Measurements from ENCODE around the gene PCDHA1. TPM values are rescaled to one million over a fixed set of nuclear protein-coding genes. Genes with fewer than 3 reads are reported as not detected.
"Not testable (repeated sequence)": the region's sequence is repeated elsewhere in the genome, so short reads cannot be mapped to it uniquely, and the experiment has no call there.

The PCDHA1 gene
- total and polyA plus RNA-seq, 2 of the 13 experiments (the other 11 are each of a cell fraction or from before 2014, with no cell fraction given) = not detected

GRCh38 chr5:140876541-140877261, 90.8 kb downstream of the PCDHA1 start:
- H2AFZ ChIP-seq (ENCODE audit: low read length); BruUV-seq (replicated peaks); H3K27me3 ChIP-seq (ENCODE audit: control insufficient read depth in 1 of 2, insufficient read depth in 2 of 2, low read length in 2 of 2); ATAC-seq; in situ Hi-C loops (cut with HindIII; ENCODE audit: extremely low pct_ligation_motif_present, low pct_unique_long_range_greater_than_20kb); DNase-seq (ENCODE audit: low spot score); H3K9me3 ChIP-seq (ENCODE audit: low read length); POLR2A ChIA-PET; intact Hi-C loops (cut with micrococcal nuclease; ENCODE audit: unreplicated experiment); H3K27ac ChIP-seq (ENCODE audit: extremely low read length, insufficient read depth, low read length); H3K36me3 ChIP-seq (replicated peaks in 1 of 2; ENCODE audit: control insufficient read depth in 1 of 2, insufficient read depth in 2 of 2, low read length in 2 of 2); H3K79me2 ChIP-seq (ENCODE audit: insufficient read depth, low read length); H3K4me2 ChIP-seq (ENCODE audit: low read depth, low read length); CTCF ChIA-PET (ENCODE audit: low intra/inter-chr PET ratio, low total read pairs); H3K4me3 ChIP-seq (replicated peaks in 1 of 3; ENCODE audit: insufficient read depth in 1 of 3, low read depth in 2 of 3, low read length in 3 of 3); H3K4me1 ChIP-seq (ENCODE audit: insufficient read depth, low read length); H3K9ac ChIP-seq (ENCODE audit: insufficient read depth, low read depth, low read length); FAIRE-seq; H4K20me1 ChIP-seq (ENCODE audit: insufficient read depth, low read length): not testable (repeated sequence)
- WGBS (ENCODE audit: low lambda C conversion rate) = 90% methylated on average over 80 of the region's 80 CpGs
- 0 out of 2 replicates have a peak, but pooled peaks have one; percentile 16 for TF ChIP-seq DNMT1 (CRISPR knock-in tag; IDR thresholded peaks at IDR 0.05)

DNA sequence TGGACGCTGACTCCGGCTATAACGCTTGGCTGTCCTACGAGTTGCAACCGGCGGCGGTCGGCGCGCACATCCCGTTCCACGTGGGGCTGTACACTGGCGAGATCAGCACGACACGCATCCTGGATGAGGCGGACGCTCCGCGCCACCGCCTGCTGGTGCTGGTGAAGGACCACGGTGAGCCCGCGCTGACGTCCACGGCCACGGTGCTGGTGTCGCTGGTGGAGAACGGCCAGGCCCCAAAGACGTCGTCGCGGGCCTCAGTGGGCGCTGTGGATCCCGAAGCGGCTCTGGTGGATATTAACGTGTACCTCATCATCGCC, 91.3 kb downstream of the PCDHA1 start:
- ChIA-PET POLR2A (no interaction called here), CTCF (ENCODE audit: low intra/inter-chr PET ratio, low total read pairs) (no interaction called here)
- Histone ChIP-seq H3K4me3 (replicated peaks in 1 of 3; ENCODE audit: insufficient read depth in 1 of 3, low read depth in 2 of 3, low read length in 3 of 3) (no peak overlapping the region), H4K20me1 (ENCODE audit: insufficient read depth, low read length) (no peaks in the 10 kb centered on the region), H3K36me3 (replicated peaks in 1 of 2; ENCODE audit: control insufficient read depth in 1 of 2, insufficient read depth in 2 of 2, low read length in 2 of 2) (no peaks in the 10 kb centered on the region), H2AFZ (ENCODE audit: low read length) (no peak overlapping the region), H3K9me3 (ENCODE audit: low read length) (no peaks in the 10 kb centered on the region), H3K27me3 (ENCODE audit: control insufficient read depth in 1 of 2, insufficient read depth in 2 of 2, low read length in 2 of 2) (no peaks in the 10 kb centered on the region), H3K79me2 (ENCODE audit: insufficient read depth, low read length) (no peaks in the 10 kb centered on the region), H3K27ac (ENCODE audit: extremely low read length, insufficient read depth, low read length) (no peak overlapping the region), H3K4me1 (ENCODE audit: insufficient read depth, low read length) (no peaks in the 10 kb centered on the region), H3K4me2 (ENCODE audit: low read depth, low read length) (no peak overlapping the region), H3K9ac (ENCODE audit: insufficient read depth, low read depth, low read length) (no peak overlapping the region)
- BruUV-seq (replicated peaks) = no TSS peak
- intact Hi-C loops (cut with micrococcal nuclease; ENCODE audit: unreplicated experiment) = no loop called here
- WGBS (ENCODE audit: low lambda C conversion rate) = no CpG with 5 or more reads among the region's 37 CpGs
- in situ Hi-C loops (cut with HindIII; ENCODE audit: extremely low pct_ligation_motif_present, low pct_unique_long_range_greater_than_20kb) = no loop called here
- DNase-seq (ENCODE audit: low spot score) (no peak), FAIRE-seq (no peak), ATAC-seq (no peak)
- TF ChIP-seq, protein P1, sequence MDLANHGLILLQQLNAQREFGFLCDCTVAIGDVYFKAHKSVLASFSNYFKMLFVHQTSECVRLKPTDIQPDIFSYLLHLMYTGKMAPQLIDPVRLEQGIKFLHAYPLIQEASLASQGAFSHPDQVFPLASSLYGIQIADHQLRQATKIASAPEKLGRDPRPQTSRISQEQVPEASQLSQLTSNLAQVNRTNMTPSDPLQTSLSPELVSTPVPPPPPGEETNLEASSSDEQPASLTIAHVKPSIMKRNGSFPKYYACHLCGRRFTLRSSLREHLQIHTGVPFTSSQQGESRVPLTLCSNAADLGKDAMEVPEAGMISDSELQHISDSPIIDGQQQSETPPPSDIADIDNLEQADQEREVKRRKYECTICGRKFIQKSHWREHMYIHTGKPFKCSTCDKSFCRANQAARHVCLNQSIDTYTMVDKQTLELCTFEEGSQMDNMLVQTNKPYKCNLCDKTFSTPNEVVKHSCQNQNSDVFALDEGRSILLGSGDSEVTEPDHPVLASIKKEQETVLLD (CRISPR knock-in tag; IDR thresholded peaks at IDR 0.05; ENCODE audit: low read depth) = no peak
- no peak for TF ChIP-seq ZNF224 (CRISPR knock-in tag; IDR thresholded peaks at IDR 0.05)
